Measurements from ENCODE around the gene SEC11C. TPM values are rescaled to one million over a fixed set of nuclear protein-coding genes. Genes with fewer than 3 reads are reported as not detected.

Gene SEC11C
- 48.1 and 57.1 TPM in 2 replicates for total RNA-seq (2014; rRNA removed; shearing (Covaris generic); ENCODE audit: low replicate concordance)

- DNase-seq = peak; percentile 95
Measured at GRCh38 chr18:59139615-59140301, at the start of gene SEC11C. SEC11C (plus strand) TSS chr18:59139884; CDS start chr18:59139949, 65 bp downstream.

GRCh38 chr18:59090966-59091603 lies 48.6 kb upstream of the SEC11C start:
- Histone ChIP-seq H3K9me3 (no peaks in the 10 kb centered on the region), H3K36me3 (no peaks in the 10 kb centered on the region), H3K4me3 (no peak overlapping the region), H3K27me3 (peaks cover 5% of the 10 kb centered on the region; the same call in 1 of the 2 replicates)
- no peak for DNase-seq

More at GRCh38 chr18:59139615-59140301, at the start of gene SEC11C:
- Histone ChIP-seq H3K9me3 (no peaks in the 10 kb centered on the region), H3K27me3 (peaks cover 13% of the 10 kb centered on the region), H3K4me3 (peak within 1 kb of the TSS; percentile 98), H3K36me3 (no peaks in the 10 kb centered on the region)

GRCh38 chr18:59093668-59094067 lies 46.0 kb upstream of the SEC11C start:
- no peak for DNase-seq
- no peak overlapping the region for H3K4me3 ChIP-seq
- peaks cover 13% of the 10 kb centered on the region for H3K27me3 ChIP-seq
- H3K9me3 ChIP-seq = no peaks in the 10 kb centered on the region
- H3K36me3 ChIP-seq = no peaks in the 10 kb centered on the region

DNA sequence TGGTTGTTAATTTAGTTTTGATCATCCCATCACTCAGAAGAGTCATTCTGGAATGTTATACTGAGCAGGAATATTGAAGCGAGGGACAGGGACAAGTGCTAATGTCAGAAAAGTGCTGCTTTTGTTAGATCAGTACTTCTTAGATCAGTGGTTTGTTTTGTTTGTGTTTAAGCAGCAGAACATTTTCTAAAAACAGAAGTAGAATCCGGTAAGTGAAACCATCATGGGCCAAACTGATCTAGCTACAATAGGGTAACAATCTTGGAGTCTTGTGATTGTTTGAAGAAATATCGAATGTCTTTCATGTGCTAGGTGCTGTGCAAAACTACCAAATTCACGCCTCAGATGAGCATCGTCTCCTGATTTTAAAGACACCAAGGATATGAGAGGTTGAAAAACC lies 45.1 kb upstream of the SEC11C start:
- no peak for DNase-seq
- Histone ChIP-seq H3K9me3 (no peaks in the 10 kb centered on the region), H3K36me3 (no peaks in the 10 kb centered on the region), H3K4me3 (no peak overlapping the region), H3K27me3 (peaks cover 13% of the 10 kb centered on the region)

DNA sequence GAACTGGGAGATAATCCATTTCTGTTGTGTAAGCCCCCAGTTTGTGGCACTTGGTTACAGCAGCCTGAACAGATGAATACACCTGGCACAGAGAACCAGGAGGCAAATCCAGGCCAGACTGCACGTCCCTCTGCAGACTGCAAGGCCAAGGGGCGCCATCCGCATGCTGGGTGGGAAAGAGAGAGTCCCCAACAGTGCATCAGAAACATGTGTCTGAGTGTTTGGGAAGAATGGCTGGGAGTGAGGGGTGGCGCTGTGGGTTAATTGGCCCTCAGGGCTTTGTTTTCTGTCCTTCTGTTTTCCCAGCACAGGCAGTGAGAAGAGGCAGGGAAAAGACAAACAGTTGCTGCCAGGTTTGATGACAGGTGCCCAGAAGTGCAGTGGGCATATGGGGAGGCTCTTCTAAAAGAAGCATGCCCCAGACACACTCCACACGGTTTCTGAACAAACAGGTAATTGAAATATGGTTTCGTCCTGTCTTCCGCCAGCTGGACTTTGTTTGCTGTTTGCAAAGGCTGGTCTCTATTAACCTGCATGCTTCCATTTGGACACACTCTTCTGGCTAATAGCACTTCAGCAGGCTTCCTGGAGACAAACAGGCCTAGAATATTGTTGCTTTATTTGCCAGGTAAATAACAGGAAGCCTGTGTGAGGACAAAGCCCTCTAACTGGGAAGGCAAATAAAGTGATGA lies 43.4 kb upstream of the SEC11C start:
- Histone ChIP-seq H3K4me3 (no peak overlapping the region), H3K36me3 (no peaks in the 10 kb centered on the region), H3K9me3 (no peaks in the 10 kb centered on the region), H3K27me3 (peaks cover 15% of the 10 kb centered on the region)
- no peak for DNase-seq

- DNase-seq = no peak
- peaks cover 43% of the 10 kb centered on the region for H3K27me3 ChIP-seq
- H3K36me3 ChIP-seq = no peaks in the 10 kb centered on the region
Measured at GRCh38 chr18:59101830-59102414, 37.8 kb upstream of the SEC11C start.

DNA sequence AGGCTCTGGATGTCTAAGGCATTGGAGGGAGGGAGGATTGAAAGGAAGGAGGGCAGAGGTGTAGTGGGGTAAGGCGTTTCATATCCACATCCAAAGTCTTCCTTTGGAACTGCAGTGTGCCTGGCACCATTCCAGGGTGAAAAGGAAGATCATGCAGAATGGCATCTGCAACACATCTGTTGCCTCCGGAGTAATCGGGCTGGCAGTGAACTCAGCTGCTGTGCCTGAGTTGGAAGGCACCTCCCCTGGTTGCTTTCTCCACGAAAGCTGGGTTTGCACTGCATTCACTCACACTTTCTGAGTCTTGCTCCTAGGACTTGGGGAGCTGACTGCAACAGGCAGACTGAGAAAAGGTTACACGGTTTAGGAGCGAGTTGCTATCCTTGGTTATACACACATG lies 30.3 kb upstream of the SEC11C start:
- Histone ChIP-seq H3K9me3 (no peaks in the 10 kb centered on the region), H3K4me3 (no peak overlapping the region), H3K27me3 (peaks cover 41% of the 10 kb centered on the region), H3K36me3 (no peaks in the 10 kb centered on the region)
- peak; percentile 10 for DNase-seq

More at GRCh38 chr18:59101830-59102414, 37.8 kb upstream of the SEC11C start:
- H3K4me3 ChIP-seq = no peak overlapping the region
- no peaks in the 10 kb centered on the region for H3K9me3 ChIP-seq

- no peaks in the 10 kb centered on the region for H3K9me3 ChIP-seq
- no peaks in the 10 kb centered on the region for H3K36me3 ChIP-seq
- no peak for DNase-seq
- H3K27me3 ChIP-seq = peaks cover 25% of the 10 kb centered on the region
- H3K4me3 ChIP-seq = no peak overlapping the region
Measured at GRCh38 chr18:59114160-59114559, 25.5 kb upstream of the SEC11C start.

- H3K4me3 ChIP-seq = no peak overlapping the region
- no peaks in the 10 kb centered on the region for H3K9me3 ChIP-seq
- H3K36me3 ChIP-seq = no peaks in the 10 kb centered on the region
- peaks cover 38% of the 10 kb centered on the region for H3K27me3 ChIP-seq
- peak; percentile 50 for DNase-seq
Measured at GRCh38 chr18:59123588-59124369, 15.9 kb upstream of the SEC11C start.

- no peak overlapping the region for H3K4me3 ChIP-seq
- DNase-seq = no peak
- no peaks in the 10 kb centered on the region for H3K36me3 ChIP-seq
- peaks cover 41% of the 10 kb centered on the region for H3K27me3 ChIP-seq
- H3K9me3 ChIP-seq = no peaks in the 10 kb centered on the region
Measured at GRCh38 chr18:59124370-59124704, 15.3 kb upstream of the SEC11C start.

DNA sequence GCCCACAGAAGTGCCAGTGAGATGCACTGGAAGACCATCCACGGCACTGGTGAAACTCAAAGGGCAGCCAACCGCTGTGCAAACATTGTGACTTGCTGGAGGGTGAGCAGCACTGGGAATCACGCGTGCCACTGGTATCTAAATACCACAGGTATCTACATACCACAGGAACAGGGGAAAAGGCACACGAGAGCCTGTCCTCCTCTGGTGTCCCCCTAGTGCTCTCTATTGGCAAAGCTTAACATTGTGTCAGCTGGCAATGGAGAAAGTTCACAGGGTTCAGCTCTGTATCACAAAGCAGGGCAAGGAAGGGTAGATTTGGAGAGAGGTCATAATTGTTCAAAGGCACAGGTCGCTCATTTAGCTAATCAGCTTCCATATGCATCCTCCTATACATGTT lies 12.6 kb upstream of the SEC11C start:
- Histone ChIP-seq H3K9me3 (no peaks in the 10 kb centered on the region), H3K4me3 (no peak overlapping the region), H3K36me3 (no peaks in the 10 kb centered on the region), H3K27me3 (peaks cover 36% of the 10 kb centered on the region)
- no peak for DNase-seq

GRCh38 chr18:59129951-59130703 lies 9.6 kb upstream of the SEC11C start:
- no peaks in the 10 kb centered on the region for H3K36me3 ChIP-seq
- no peak for DNase-seq
- H3K27me3 ChIP-seq = peaks cover 40% of the 10 kb centered on the region
- no peak overlapping the region for H3K4me3 ChIP-seq
- no peaks in the 10 kb centered on the region for H3K9me3 ChIP-seq

- no peak overlapping the region for H3K4me3 ChIP-seq
- H3K9me3 ChIP-seq = no peaks in the 10 kb centered on the region
- no peak for DNase-seq
- H3K36me3 ChIP-seq = no peaks in the 10 kb centered on the region
- peaks cover 33% of the 10 kb centered on the region for H3K27me3 ChIP-seq
Measured at GRCh38 chr18:59132810-59133465, 6.7 kb upstream of the SEC11C start.

DNA sequence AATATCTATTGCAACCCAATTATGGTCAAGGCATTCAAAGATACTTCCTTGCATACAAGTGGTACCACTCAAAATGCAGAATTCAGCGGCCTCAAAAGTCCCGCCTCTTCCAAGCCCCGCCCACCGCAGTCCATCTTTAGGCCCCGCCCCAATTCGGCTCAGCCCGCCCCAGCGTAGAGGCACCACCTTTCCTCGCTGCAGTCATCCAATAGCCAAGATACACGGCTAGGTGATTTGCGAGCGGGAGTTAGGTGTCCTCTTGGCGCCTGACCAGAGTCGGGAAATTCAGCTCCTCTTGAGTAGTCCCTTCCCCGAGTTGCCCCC lies 431 bp upstream of the SEC11C start:
- H3K27me3 ChIP-seq = peaks cover 13% of the 10 kb centered on the region
- H3K4me3 ChIP-seq = peak overlapping the region; percentile 98
- peak; percentile 78 for DNase-seq
- H3K9me3 ChIP-seq = no peaks in the 10 kb centered on the region
- no peaks in the 10 kb centered on the region for H3K36me3 ChIP-seq

DNA sequence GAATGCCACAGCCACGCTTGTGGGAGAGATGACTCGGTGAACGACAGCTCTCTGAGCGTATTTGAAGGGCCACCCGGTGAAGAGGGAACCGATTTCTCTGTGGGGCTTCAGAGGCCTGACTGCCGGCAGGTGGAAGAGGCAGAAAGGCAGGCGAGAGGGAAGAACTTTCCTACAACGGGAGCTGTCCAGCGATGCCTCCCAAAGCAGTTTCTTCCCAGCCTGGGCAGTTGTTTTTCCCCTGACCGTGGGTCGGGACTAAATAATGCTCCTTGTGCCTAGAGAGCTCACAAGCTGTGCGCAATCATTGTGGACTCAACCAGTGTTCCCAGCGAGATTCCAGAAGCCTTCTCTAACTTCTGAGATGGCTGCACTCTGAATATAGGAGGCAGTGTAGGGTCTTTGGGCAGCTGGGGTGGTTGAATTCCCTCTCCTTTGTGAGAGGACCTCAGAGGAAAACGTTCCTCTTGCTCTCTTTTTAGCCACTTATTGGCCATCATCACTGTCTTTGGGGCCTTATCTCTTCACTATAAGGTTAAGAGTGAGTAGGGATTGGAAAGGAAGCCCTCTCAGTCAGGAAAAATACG lies 710 bp downstream of the SEC11C start:
- no peaks in the 10 kb centered on the region for H3K9me3 ChIP-seq
- peaks cover 13% of the 10 kb centered on the region for H3K27me3 ChIP-seq
- H3K36me3 ChIP-seq = no peaks in the 10 kb centered on the region
- peak; percentile 5 for DNase-seq
- peak overlapping the region; percentile 98 for H3K4me3 ChIP-seq

All from MG63 (cell line).